GM18870 (cell line): ENCODE results near the gene F2.

Experiments
- ATAC-seq: cut with Tn5 transposase; IDR thresholded peaks from one replicate; pipeline ENCODE4 v1.9.1; 2021; ENCODE audit warnings: moderate library complexity; ENCODE audit not compliant: unreplicated experiment

F2 gene

DNA sequence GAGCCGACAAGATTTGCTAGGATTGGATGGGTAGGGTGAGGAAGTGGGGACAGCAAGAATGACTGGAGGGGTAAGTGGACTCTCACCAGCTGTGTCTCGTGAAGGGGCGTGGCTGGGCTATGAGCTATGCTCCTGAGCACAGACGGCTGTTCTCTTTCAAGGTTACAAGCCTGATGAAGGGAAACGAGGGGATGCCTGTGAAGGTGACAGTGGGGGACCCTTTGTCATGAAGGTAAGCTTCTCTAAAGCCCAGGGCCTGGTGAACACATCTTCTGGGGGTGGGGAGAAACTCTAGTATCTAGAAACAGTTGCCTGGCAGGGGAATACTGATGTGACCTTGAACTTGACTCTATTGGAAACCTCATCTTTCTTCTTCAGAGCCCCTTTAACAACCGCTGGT lies 19.9 kb downstream of the F2 start:
- no peak for ATAC-seq

DNA sequence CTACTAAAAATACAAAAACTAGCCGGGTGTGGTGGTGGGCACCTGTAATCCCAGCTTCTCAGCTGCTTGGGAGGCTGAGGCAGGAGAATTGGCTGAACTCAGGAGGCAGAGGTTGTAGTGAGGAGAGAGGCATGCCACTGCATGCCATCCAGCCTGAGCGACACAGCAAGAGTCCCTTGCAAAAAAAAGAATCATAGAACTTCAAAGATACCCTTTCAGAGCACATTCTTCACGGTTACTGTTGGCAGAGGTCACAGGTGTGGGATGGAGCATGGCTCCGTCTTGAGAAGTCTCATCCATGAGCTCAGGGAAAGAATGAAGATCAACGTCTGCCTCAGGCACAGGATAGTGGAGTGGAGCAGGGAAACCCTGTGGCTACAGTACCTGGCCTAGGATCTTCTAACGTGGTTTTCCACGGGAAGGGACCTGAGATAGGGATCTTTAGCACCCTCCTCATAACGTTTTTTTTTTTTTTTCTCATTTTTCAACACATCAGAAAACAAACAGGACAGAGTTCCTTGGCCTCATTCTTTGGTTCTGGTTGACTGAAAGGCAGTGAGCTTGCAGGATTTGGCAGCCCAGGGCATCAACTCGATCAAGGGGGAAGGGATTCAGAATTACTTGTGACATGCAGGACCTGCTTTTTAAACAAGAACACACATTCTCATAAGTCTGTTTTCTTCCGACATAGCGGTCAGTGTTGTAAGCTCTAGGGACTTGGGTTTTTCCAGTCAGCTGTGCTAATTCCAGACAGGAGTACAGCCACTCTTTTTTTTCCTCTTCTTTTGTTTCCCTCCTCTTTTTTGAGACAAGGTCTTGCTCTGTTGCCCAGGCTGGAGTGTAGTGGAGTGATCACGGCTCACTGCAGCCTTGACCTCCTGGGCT lies 22.8 kb downstream of the F2 start:
- no peak for ATAC-seq

DNA sequence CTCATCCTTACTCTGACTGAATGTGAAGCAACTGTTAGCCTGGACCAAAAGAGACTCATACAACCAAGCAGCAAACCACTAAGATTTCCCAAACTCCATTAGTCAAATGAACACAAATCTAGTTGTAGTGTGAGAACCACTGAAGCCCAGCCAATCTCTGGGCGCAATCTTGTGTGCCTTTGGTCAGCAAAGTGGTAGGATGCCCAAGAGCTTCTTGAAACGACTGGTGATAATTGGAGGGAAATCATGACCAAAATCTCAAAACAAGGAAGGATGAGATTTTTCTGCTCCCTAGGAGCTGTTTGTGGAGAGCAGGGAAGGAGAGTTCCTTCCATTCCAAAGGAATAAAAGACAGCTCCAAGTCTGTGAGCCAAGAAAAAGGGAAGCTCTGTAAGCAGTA lies 24.0 kb downstream of the F2 start:
- no peak for ATAC-seq

DNA sequence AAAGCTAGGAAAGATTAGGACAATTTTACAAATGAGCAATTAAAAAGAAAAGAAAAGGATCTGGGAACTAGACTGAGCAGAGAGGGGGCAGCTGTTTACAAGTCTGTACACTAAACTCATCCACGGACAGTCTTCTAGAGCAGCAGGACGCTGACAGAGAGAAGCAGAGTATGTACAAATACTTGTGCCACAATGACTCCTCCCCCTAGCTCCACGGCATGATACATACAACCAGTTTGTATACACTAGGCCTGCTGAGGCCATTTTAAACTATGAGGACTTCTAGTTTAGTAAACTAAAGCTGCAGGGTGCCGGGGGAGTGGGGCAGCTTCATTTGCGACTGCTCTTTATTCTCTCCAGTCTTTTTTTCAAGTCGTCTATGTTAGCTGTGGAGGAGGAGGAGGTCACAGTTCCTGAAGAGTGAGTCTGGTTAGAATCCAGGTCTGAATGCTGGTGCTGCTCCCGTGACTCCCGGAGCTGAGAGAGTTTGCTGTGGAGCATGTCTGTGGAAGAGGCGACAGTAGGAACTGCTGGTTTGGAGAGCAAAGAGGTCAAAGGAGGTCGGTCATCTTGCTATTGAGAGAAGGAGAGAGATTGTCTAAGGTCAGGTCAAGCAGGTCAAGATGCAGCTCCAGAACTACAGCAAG lies 24.8 kb downstream of the F2 start:
- no peak for ATAC-seq

DNA sequence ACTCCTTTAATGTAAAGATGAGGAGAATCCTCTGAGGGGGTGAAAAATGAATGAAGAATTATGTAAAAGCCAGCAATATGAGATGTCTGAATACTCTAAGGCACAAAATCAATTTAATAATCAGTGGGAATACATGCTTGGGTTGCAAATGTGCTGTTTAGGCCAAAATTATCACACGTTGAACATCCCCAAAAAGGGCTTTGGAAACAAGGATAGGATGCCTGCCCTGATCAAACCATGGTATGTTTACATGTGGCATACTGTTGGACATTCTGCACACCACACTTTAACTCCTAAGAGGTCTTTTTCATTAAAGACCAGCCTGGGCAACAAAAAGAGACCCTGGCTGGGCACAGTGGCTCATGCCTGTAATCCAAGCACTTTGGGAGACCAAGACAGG lies 26.3 kb downstream of the F2 start:
- ATAC-seq, result no peak

DNA sequence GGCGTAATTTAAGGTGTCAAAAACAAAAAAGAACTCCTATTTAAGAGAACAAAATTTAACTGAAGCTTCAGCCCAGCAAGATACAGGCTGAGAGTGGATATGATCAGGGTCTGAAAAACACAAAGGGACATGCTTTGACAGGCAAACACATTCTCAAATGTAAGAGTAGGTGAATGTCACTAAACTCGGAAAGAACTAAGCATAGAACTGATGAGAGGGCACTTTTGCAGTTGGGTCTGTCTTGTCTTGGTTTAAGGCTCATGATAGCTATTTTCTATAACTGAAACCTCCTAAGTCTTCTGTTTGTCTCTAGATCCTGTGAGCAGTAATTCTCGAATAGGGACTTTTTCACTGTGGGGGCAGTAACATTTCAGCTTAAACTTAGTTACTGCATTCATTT lies 27.0 kb downstream of the F2 start:
- no peak for ATAC-seq

GRCh38 chr11:46747150-46747549 lies 28.1 kb downstream of the F2 start:
- ATAC-seq, result no peak

DNA sequence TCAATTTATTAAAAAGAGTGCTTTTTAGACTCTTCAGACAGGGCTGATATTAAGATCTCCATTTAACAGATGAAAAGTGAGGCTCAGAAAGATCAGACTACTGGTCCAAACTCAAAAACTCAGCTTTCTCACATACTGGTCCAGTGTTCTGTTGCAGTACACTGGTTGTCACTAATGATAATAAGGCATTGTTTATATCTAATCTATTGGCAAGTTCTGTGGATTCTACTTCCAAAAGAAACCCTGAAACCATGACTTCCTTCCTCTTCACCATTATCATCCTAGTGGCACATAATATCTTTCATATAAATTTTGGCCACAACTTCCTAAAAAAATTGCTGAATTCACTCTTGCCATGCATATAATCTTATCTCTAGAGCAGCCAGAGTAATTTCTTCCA lies 36.9 kb downstream of the F2 start:
- no peak for ATAC-seq

DNA sequence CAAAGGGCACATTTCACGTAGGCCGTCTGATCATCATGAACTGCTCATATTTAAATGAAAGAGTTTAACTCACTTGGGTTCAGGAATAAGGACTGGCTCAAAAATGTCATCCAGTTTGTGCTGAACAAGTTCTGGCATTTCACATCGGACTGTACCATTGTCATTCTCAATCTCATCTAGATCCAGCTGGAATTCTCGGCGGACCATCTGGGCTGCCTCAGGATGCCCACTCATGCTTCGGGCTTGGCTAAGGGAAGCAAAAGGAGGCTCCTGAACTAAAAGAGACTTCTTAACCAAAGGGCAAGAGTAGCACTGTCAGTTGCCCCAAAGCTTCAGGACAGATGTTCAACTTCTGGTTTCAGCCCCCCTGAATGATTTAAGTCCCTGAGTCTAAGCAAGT lies 40.2 kb downstream of the F2 start:
- no peak for ATAC-seq

GRCh38 chr11:46760429-46761128 lies 41.6 kb downstream of the F2 start:
- ATAC-seq, result no peak

DNA sequence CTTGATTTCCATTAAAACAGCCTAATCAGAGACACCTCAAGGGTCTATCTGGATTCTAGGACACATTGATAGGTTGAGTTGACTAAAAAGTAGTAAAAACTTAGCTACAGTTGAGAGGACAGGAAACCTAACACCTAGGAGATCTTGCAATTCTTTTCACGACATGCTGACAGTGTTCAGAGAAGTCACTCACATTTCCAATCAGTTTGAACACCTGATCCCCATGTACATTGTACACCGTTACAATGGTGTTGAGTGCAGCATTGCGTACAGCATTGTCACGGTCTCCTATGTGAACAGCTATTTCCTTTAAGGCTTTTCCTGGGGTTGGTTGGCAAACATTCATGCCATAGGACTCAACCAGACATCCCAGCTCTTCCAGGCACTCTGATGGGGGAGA lies 42.8 kb downstream of the F2 start:
- no peak for ATAC-seq

DNA sequence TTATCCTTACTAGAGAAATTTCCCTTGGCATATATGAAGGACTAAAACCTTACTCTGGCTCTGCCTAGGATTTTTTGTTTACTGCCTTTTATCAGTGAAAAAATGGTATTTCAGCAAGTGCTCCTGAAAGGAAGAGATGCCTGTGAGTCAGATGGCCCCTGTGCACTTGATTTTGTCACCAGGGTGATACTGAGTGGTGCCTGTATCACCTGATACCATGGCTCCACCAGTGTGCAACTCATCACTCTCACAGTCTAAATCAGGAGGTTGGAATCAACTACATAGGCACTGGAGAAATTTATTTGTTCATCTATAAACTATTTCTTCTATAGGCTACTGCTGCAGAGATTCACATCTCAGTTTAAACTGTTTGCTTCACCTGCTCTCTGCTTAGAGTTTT lies 43.2 kb downstream of the F2 start:
- no peak for ATAC-seq

DNA sequence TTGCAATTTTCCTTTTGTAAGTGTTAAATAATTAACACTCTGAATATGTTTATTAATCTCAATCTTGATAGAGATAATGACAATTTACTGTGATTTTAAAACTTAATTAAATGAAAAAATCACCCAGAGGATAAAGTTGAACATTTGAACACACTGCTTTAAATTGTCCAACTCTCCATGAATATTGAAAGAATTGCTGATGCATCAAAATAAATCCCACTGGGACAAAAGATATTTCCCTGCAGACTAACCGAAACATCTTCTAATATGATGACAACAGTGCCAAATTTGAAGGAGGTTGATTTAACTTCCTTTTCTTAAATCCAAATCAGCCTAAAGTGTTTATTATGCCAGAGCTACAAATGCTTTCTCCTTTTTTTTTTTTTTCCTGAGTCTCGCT lies 47.6 kb downstream of the F2 start:
- no peak for ATAC-seq

- no peak for ATAC-seq
These were observed 50.7 kb downstream of the F2 start for GRCh38 chr11:46769636-46770221.

DNA sequence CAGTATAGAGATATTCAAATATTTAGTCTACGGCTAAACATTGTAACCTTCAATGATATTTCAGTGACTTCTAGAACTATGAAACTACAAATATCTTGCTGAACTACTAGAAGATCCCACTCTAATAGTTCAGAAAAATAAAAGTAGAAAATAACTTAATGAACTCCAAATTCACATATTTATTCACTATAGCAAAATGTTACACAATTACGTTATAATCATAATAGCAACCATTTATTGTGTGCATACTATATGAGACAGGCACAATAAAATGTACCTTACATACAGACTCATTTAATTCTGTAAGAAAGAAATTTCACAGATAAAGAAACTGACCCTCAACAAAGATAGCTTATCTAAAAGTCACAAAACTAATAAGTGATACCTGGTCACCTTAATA lies 57.9 kb downstream of the F2 start:
- ATAC-seq, result no peak

DNA sequence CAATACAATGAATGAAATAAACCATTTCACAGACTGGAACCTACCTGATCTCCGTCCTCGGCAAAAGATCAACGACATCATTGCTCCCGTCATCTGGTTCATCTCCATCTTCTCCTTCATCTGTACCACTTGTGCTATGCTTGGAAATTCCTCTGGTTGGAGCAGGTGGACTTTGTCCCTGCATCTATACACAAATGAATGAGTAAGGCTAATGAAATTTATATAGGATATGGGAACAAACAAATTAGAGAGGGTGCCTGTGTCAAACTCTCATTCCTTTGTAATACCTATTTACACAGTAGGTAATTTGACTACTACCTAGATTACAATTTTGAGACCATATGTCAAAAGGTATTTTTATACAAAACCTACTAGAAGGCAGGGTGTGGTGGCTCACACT lies 59.4 kb downstream of the F2 start:
- ATAC-seq, result no peak
